GM12874 (cell line): ENCODE data around the gene ZPR1.

ENCODE experiments used
- TF ChIP-seq, protein P1 (sequence below): IDR thresholded peaks from 2 replicates; pipeline ENCODE4 v1.5.1; 2011; ENCODE audit warnings: low read depth, mild to moderate bottlenecking, control low read depth, low read length, moderate library complexity; ENCODE audit not compliant: insufficient read depth

The ZPR1 gene

DNA sequence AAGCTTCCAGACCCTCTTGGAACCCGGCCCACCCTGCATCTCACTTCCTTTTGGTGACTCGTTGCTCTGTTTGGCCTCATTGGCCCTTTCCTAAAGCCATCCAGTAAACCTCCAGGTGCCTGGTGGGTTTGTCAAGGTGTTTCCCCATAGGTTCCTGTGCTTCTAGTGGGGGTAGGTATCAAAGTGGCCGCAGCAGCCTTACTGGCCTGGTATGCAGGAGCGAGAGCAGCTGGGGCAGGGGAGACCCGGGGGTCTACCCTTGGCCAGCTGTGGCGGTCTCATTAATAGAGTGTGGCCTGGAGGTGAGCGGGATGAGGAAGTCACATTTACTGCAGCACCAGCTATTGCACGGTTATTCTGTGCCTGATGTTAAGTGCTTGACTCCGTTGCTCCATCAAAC, 31.2 kb upstream of the ZPR1 start:
- TF ChIP-seq, protein P1, sequence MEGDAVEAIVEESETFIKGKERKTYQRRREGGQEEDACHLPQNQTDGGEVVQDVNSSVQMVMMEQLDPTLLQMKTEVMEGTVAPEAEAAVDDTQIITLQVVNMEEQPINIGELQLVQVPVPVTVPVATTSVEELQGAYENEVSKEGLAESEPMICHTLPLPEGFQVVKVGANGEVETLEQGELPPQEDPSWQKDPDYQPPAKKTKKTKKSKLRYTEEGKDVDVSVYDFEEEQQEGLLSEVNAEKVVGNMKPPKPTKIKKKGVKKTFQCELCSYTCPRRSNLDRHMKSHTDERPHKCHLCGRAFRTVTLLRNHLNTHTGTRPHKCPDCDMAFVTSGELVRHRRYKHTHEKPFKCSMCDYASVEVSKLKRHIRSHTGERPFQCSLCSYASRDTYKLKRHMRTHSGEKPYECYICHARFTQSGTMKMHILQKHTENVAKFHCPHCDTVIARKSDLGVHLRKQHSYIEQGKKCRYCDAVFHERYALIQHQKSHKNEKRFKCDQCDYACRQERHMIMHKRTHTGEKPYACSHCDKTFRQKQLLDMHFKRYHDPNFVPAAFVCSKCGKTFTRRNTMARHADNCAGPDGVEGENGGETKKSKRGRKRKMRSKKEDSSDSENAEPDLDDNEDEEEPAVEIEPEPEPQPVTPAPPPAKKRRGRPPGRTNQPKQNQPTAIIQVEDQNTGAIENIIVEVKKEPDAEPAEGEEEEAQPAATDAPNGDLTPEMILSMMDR: no peak

DNA sequence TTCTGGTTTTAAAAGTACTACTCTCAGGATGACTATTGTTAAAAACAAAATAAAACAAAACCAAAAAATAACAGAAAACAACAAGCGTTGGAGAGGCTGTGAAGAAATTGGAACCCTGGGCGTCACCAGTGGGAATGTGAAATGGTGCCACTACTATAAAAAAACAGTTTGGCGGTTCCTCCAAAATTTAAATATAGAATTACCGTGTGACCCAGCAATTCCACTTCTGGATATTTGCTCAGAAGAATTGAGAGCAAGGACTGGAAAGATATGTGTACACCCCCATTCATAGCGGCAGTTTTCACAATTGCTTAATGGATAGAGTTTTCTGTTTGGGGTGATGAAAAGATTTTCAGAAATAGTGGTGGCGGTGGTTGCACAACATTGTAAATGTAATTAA, 26.7 kb upstream of the ZPR1 start:
- TF ChIP-seq, protein P1: no peak

DNA sequence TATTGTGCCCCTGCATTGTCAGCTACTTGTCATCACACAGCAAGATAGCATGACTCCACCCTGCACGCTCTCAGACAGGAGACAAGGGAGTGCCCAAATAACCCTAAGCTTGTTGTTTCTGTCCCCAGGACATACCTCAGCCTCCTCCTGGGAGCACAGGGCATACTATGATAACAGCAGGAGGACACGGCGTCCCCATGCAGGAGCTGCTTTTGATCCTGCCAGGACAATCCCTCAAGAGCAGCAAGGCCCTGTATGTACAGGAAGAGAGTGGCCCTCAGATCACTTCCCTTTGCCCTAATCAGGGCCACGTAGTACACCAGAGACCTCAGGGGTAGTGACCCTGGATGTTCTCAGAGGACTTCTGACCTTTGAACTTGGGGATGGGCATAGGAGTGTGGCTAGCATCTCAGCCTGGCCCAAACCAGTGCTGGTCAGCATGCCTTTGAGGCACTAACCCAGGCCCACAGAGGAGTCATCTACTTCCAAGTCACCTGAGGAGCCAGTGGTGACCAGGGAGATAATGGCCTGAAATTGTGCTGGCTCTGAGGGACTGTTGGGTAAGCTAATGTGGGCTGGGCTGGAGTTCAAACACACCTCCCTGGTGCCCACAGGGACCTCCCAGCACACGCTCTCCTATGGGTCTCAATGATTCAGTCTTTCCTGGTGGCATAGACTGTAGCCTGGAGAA, 26.1 kb upstream of the ZPR1 start:
- TF ChIP-seq, protein P1: no peak

DNA sequence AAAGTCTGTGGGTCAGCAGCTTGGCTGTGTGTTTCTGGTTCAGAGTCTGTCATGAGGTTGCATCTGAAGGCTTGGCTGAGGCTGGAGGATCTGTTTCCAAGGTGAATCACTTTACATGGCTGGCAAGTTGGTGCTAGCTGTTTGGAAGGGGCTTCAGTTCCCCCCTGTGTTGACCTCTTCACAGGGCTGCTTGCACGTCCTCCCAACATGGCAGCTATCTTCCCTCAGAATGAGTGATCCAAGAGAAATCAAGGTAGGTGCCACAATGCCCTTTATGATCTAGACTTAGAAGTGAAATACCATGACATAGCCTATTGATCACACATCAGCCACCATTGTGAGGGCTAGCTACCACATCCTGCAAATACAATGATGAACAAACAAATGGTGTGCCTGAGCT, 25.3 kb upstream of the ZPR1 start:
- TF ChIP-seq, protein P1: no peak

DNA sequence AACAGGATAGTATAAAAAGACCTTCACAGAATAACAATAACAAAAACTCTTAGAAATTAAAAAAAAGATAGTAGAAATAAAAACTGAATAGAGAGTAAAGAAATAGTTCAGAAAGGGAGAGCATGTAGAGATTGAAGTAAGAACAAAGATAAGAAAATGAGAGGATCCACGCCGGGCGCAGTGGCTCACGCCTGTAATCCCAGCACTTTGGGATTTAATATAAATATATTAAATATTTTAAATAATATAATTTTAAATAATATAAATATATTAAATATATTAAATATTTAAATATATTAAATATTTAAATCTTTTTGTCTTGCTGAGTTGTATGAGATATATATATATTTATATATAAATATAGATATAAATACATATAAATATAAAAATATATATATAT, 24.3 kb upstream of the ZPR1 start:
- TF ChIP-seq, protein P1: no peak

DNA sequence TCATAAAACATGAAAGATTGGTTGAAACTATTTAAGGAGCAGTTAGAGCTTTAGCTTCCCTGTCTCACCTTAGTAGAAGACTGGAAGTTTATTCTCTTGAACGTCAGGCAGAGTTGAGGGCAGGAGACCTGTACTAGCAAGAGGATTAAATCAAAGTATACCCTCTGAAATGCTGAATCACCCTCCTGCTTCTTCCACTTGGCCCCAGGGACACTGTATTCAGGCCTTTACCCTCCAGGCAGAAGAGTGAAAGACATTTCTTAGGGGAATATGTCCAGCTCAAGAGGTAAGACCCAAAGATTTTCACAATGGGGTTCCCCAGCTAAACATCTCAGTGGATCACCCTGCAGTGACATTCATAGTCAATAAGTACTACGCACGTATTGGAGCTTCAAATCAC, 23.4 kb upstream of the ZPR1 start:
- TF ChIP-seq, protein P1: no peak

DNA sequence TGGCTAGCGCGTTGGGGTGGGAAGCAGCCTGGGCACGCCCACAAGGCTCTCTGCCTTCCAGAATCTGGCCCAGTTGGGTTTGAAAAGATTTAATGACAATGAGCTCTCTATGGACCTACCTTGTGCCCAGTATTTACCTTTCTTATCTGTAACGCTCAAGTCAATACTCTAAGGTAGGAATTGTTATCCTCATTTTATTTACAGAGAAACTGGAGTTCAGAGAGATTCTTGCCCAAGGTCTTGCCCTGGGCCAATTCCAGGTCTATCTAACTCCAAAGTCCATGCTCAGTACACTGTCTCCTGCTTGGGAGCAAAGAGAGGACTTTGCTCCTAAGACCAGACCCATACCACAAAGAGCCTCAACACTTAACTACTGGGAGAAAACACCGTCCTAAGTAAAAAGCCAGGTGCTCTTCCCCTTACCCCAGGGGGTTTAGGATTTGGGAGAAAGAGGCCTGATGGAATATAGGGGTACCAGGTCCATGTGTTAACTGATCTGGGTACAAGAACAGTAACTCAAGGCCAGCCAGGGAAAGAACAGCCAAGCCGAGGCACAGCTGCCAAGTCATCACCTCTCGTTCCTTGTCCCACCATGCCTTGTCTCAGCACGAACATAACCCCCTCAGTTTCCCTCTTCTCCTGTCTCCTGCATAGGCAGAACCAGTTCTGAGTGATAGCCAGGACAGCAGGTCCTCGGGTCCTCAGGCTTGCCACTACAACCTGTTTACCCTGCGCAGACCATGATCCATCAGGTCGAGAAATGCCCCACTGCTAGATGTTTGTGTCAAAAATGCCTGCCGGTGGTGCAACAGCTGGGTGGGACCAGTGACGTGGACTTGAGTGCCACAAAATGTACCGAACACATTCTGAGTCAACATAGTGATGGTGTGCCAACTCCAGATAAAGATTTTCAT, 20.7 kb upstream of the ZPR1 start:
- TF ChIP-seq, protein P1: no peak
